ENCODE measurements around the gene RETREG1.

Gene RETREG1

GRCh38 chr5:16467363-16468219 lies 149.2 kb downstream of the RETREG1 start:
- no peak for DNase-seq (ENCODE audit: extremely low spot score)
- ChIA-PET CTCF (interaction anchor here (1.0 to 1.2 kb wide), 2 partner anchors 11 to 16 kb away, joined by 3 to 6 read pairs; no protein-coding TSS in a partner anchor), POLR2A (no interaction called here)
- TF ChIP-seq ELF4 (IDR thresholded peaks at IDR 0.05) (no peak), HDGF (IDR thresholded peaks at IDR 0.05; ENCODE audit: borderline replicate concordance) (no peak), ARNT (IDR thresholded peaks at IDR 0.05) (no peak)
- TF ChIP-seq, protein P1, sequence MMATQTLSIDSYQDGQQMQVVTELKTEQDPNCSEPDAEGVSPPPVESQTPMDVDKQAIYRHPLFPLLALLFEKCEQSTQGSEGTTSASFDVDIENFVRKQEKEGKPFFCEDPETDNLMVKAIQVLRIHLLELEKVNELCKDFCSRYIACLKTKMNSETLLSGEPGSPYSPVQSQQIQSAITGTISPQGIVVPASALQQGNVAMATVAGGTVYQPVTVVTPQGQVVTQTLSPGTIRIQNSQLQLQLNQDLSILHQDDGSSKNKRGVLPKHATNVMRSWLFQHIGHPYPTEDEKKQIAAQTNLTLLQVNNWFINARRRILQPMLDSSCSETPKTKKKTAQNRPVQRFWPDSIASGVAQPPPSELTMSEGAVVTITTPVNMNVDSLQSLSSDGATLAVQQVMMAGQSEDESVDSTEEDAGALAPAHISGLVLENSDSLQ (IDR thresholded peaks at IDR 0.05) = no peak

- TF ChIP-seq TARDBP (IDR thresholded peaks at IDR 0.05) (no peak), FOXA1 (IDR thresholded peaks at IDR 0.05) (no peak), CTBP1 (IDR thresholded peaks at IDR 0.05; ENCODE audit: borderline replicate concordance) (no peak), SP1 (IDR thresholded peaks at IDR 0.05) (no peak), ELF4 (IDR thresholded peaks at IDR 0.05) (peak; percentile 80), L3MBTL2 (conservative IDR thresholded peaks at IDR 0.05) (0 out of 2 replicates have a peak, but pooled peaks have one; percentile 16), LEF1 (IDR thresholded peaks at IDR 0.05; ENCODE audit: borderline replicate concordance) (no peak), NFRKB (IDR thresholded peaks at IDR 0.05) (no peak), FOXK2 (IDR thresholded peaks at IDR 0.05) (no peak), HDGF (IDR thresholded peaks at IDR 0.05; ENCODE audit: borderline replicate concordance) (no peak), BHLHE40 (IDR thresholded peaks at IDR 0.05; ENCODE audit: borderline replicate concordance) (no peak), FOXM1 (IDR thresholded peaks at IDR 0.05; ENCODE audit: borderline replicate concordance) (no peak), ZNF384 (IDR thresholded peaks at IDR 0.05) (no peak)
- TF ChIP-seq, protein P1 (IDR thresholded peaks at IDR 0.05) = peak; percentile 93
- DNase-seq (ENCODE audit: extremely low spot score) = peak; percentile 87
- POLR2A ChIA-PET = interaction anchor here (0.8 kb wide), 1 partner anchor 10 kb away, joined by 4 read pairs; no protein-coding TSS in a partner anchor
- CTCF ChIA-PET = interaction anchor here (0.5 to 0.7 kb wide), 3 partner anchors 8 to 1521 kb away, joined by 3 read pairs; no protein-coding TSS in a partner anchor
Measured at GRCh38 chr5:16465544-16466432, 151.0 kb downstream of the RETREG1 start, which contains the start of gene ZNF622. TSS of gene ZNF622 (minus strand) at chr5:16465800. CDS start at chr5:16465665, 135 bp downstream.

DNA sequence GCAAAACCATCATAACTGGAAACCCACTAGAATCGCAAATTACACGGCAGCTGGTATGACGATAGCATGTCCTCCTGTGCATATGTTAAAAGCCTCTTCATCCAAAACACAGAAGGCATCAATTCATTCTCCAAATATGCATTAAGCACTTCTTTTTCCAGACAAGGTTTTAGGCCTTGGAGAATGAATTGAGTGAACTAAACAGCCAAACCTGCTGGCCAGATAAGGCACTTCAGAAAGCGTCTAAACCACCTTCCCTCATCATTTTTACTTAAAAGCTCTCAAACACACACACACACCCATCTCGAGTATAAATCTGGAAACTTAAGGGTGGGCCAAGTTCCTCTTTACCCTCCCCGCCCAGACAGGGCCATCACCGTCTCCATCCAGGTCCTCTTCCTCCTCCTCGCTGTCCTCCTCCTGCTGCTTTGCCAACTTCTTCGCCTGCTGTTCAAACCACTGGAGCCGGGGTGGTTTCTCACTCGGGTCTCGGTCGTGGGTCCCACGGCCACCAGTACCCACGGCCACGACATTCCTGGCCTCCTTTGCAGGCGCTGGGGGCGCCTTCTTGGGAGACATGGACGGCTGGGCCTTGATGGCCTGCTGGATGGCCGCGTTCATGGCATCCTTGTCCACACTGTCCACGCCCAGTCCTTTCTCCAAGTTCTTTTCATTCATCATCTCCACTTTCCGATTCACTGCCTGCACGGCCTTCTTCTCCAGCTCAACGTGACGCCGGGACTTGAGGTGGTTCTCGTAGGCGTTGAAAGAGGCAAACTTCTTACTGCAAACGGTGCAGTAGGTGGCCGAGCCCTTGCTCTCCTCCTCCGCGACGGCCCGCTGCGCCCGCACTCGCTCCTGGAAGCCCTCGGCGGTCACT lies 151.9 kb downstream of the RETREG1 start:
- ChIA-PET CTCF (interaction anchor here (0.7 kb wide), 1 partner anchor 304 kb away, joined by 3 read pairs; no protein-coding TSS in a partner anchor), POLR2A (interaction anchor here (0.9 kb wide), 1 partner anchor 9 kb away, joined by 3 read pairs; no protein-coding TSS in a partner anchor)
- no peak for DNase-seq (ENCODE audit: extremely low spot score)
- TF ChIP-seq, protein P1 (IDR thresholded peaks at IDR 0.05) = no peak
- no peak for TF ChIP-seq NFRKB (IDR thresholded peaks at IDR 0.05)
- no peak for TF ChIP-seq L3MBTL2 (conservative IDR thresholded peaks at IDR 0.05)

DNA sequence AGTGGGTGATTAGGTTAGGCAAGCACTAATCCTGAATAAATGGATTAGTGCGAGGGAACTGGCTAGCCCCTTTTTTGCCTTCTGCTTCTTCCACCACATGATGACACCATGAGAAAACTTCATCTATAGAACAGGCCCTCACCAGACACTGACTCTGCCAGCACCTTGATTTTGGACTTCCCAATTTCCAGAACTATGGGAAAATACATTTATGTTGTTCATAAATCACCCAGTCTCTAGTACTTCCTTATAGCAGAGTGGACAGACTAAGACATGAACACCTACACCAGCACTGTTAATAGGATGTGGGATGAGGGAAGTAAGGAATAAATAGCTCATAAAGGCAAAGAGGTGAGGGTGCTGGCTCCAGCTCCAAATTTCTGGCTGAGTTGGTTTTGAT lies 152.6 kb downstream of the RETREG1 start:
- ChIA-PET CTCF (interaction anchor here (0.7 kb wide), 1 partner anchor 304 kb away, joined by 3 read pairs; no protein-coding TSS in a partner anchor), POLR2A (interaction anchor here (0.9 kb wide), 1 partner anchor 8 kb away, joined by 3 read pairs; no protein-coding TSS in a partner anchor)
- TF ChIP-seq, protein P1 (IDR thresholded peaks at IDR 0.05) = no peak
- TF ChIP-seq FOXA1 (IDR thresholded peaks at IDR 0.05) (no peak), LEF1 (IDR thresholded peaks at IDR 0.05; ENCODE audit: borderline replicate concordance) (no peak), CTBP1 (IDR thresholded peaks at IDR 0.05; ENCODE audit: borderline replicate concordance) (no peak), FOXK2 (IDR thresholded peaks at IDR 0.05) (no peak), SP1 (IDR thresholded peaks at IDR 0.05) (no peak), BHLHE40 (IDR thresholded peaks at IDR 0.05; ENCODE audit: borderline replicate concordance) (no peak), ZNF384 (IDR thresholded peaks at IDR 0.05) (no peak), ELF4 (IDR thresholded peaks at IDR 0.05) (no peak), L3MBTL2 (conservative IDR thresholded peaks at IDR 0.05) (no peak), TARDBP (IDR thresholded peaks at IDR 0.05) (no peak), HDGF (IDR thresholded peaks at IDR 0.05; ENCODE audit: borderline replicate concordance) (no peak), NFRKB (IDR thresholded peaks at IDR 0.05) (no peak)
- DNase-seq (ENCODE audit: extremely low spot score) = no peak

All from HEK293T (cell line).